HG03469 (cell line): ENCODE results near the gene RBM11.
"Not testable (repeated sequence)": the region's sequence is repeated elsewhere in the genome, so short reads cannot be mapped to it uniquely, and the experiment has no call there.

Experiments used
- ATAC-seq: cut with Tn5 transposase; IDR thresholded peaks from one replicate; pipeline ENCODE4 v1.9.1; 2021; ENCODE audit warnings: mild to moderate bottlenecking, moderate library complexity, moderate number of reproducible peaks; ENCODE audit not compliant: unreplicated experiment

The RBM11 gene

GRCh38 chr21:14215971-14216641, at the start of gene RBM11:
TSS of gene RBM11 (plus strand) at chr21:14216157. CDS start at chr21:14216187, 30 bp downstream.
- ATAC-seq = peak; percentile 93

GRCh38 chr21:14166463-14167223, 49.3 kb upstream of the RBM11 start:
- not testable (repeated sequence) for ATAC-seq

GRCh38 chr21:14206222-14206621, 9.7 kb upstream of the RBM11 start:
- no peak for ATAC-seq

GRCh38 chr21:14210738-14211137, 5.2 kb upstream of the RBM11 start, which contains the start of gene LIPI:
TSS of gene LIPI (minus strand) at chr21:14210955. CDS start at chr21:14210845, 110 bp downstream.
- ATAC-seq = no peak

- no peak for ATAC-seq
Measured at GRCh38 chr21:14213164-14213563, 2.8 kb upstream of the RBM11 start.

- no peak for ATAC-seq
Measured at GRCh38 chr21:14223365-14223764, 7.4 kb downstream of the RBM11 start.

- ATAC-seq = no peak
Measured at GRCh38 chr21:14229399-14229798, 13.4 kb downstream of the RBM11 start.

- ATAC-seq = no peak
Measured at GRCh38 chr21:14235101-14235500, 19.1 kb downstream of the RBM11 start.

- ATAC-seq = no peak
Measured at GRCh38 chr21:14236180-14236579, 20.2 kb downstream of the RBM11 start.

- ATAC-seq = no peak
Measured at GRCh38 chr21:14239281-14239680, 23.3 kb downstream of the RBM11 start.

- ATAC-seq = no peak
Measured at GRCh38 chr21:14241297-14241696, 25.3 kb downstream of the RBM11 start.

- no peak for ATAC-seq
Measured at GRCh38 chr21:14243461-14243860, 27.5 kb downstream of the RBM11 start.

GRCh38 chr21:14243874-14244273, 27.9 kb downstream of the RBM11 start:
- no peak for ATAC-seq

- no peak for ATAC-seq
Measured at GRCh38 chr21:14244911-14245310, 29.0 kb downstream of the RBM11 start.

- ATAC-seq = no peak
Measured at GRCh38 chr21:14245711-14246110, 29.8 kb downstream of the RBM11 start.

GRCh38 chr21:14251336-14251735, 35.4 kb downstream of the RBM11 start:
- no peak for ATAC-seq

GRCh38 chr21:14259747-14260146, 43.8 kb downstream of the RBM11 start:
- ATAC-seq = no peak

GRCh38 chr21:14260174-14260764, 44.3 kb downstream of the RBM11 start:
- ATAC-seq = no peak

- ATAC-seq = no peak
Measured at GRCh38 chr21:14262039-14262438, 46.1 kb downstream of the RBM11 start.

- no peak for ATAC-seq
Measured at GRCh38 chr21:14263879-14264278, 47.9 kb downstream of the RBM11 start.

- no peak for ATAC-seq
Measured at GRCh38 chr21:14265023-14265422, 49.1 kb downstream of the RBM11 start.

GRCh38 chr21:14267076-14267475, 51.1 kb downstream of the RBM11 start:
- ATAC-seq = no peak
